Right atrium auricular region (tissue), 2 donors: ENCODE results near the gene CAPZB. TPM values are rescaled to one million over a fixed set of nuclear protein-coding genes. Genes with fewer than 3 reads are reported as not detected.

Experiments used
- DNase-seq: peaks from one replicate; pipeline ENCODE4 v3.0.0-alpha.2; 2019; ENCODE audit warnings: low spot score
- H3K27ac ChIP-seq, 2 donors: fragments of 200-600 bp; sonication (generic); 1 replicate in 1 of 2; 2 replicates in 1 of 2; pipeline ENCODE4 v1.5.1; 2016 to 2019
- H3K27me3 ChIP-seq, 2 donors: fragments of 200-600 bp; sonication (generic); one replicate each; pipeline versions ENCODE4 v1.5.1 to v1.6.0; 2017 to 2019
- H3K36me3 ChIP-seq: fragments of 200-600 bp; sonication (generic); one replicate; pipeline ENCODE4 v1.5.1; 2016
- H3K4me1 ChIP-seq, 2 donors: fragments of 200-600 bp; sonication (generic); one replicate each; pipeline versions ENCODE4 v1.5.1 to v1.6.0; 2017 to 2019
- H3K4me3 ChIP-seq, 2 donors: fragments of 200-600 bp; sonication (generic); 1 replicate in 1 of 2; 2 replicates in 1 of 2; pipeline ENCODE4 v1.5.1; 2017 to 2019; ENCODE audit warnings: mild to moderate bottlenecking in 1 of 2, moderate library complexity in 1 of 2
- H3K9me3 ChIP-seq, 2 donors: fragments of 200-600 bp; sonication (generic); one replicate each; pipeline ENCODE4 v1.5.1; 2019
- CTCF ChIP-seq, 2 donors: fragments of 200-600 bp; sonication (generic); IDR thresholded peaks; one replicate each; pipeline ENCODE4 v1.5.1; 2019; ENCODE audit warnings: antibody characterized with exemption in 2 of 2
- total RNA-seq, 2 donors: library from RNA; depleted of rRNA; stranded (reverse); fragments of >200 nt; gene quantifications; one replicate each; pipeline ENCODE4 v1.1.0, GENCODE V29; 2016

Gene CAPZB
- total RNA-seq, 2 donors from 2014 or later = 87.8 to 122 TPM

GRCh38 chr1:19479351-19480120, 5.8 kb downstream of the CAPZB start:
- Histone ChIP-seq H3K4me1 (peaks cover 0 to 99% of the 10 kb centered on the region in 2 donors), H3K27me3 (no peaks in the 10 kb centered on the region), H3K36me3 (peaks cover 8% of the 10 kb centered on the region), H3K4me3 (no peak overlapping the region), H3K9me3 (no peaks in the 10 kb centered on the region), H3K27ac (no peak overlapping the region)
- no peak for DNase-seq
- TF ChIP-seq CTCF (IDR thresholded peaks at IDR 0.05) = no peak

- Histone ChIP-seq H3K4me3 (no peak overlapping the region), H3K27ac (peak overlapping the region in 1 of 2 donors; percentile 62), H3K36me3 (peaks cover 10% of the 10 kb centered on the region), H3K27me3 (no peaks in the 10 kb centered on the region), H3K9me3 (no peaks in the 10 kb centered on the region), H3K4me1 (peaks cover 0 to 95% of the 10 kb centered on the region in 2 donors)
- TF ChIP-seq CTCF (IDR thresholded peaks at IDR 0.05) = no peak
- DNase-seq = no peak
Measured at GRCh38 chr1:19478322-19478721, 7.0 kb downstream of the CAPZB start.

- no peak for TF ChIP-seq CTCF (IDR thresholded peaks at IDR 0.05)
Measured at GRCh38 chr1:19477284-19478249, 7.8 kb downstream of the CAPZB start.

GRCh38 chr1:19476450-19477190, 8.7 kb downstream of the CAPZB start:
- peaks cover 0 to 82% of the 10 kb centered on the region in 2 donors for H3K4me1 ChIP-seq
- H3K27me3 ChIP-seq = no peaks in the 10 kb centered on the region
- no peak for TF ChIP-seq CTCF (IDR thresholded peaks at IDR 0.05)
- no peak for DNase-seq
- H3K36me3 ChIP-seq = peaks cover 12% of the 10 kb centered on the region
- H3K4me3 ChIP-seq = no peak overlapping the region
- H3K27ac ChIP-seq = peak overlapping the region; percentile 49 to 62
- no peaks in the 10 kb centered on the region for H3K9me3 ChIP-seq

More at GRCh38 chr1:19477284-19478249, 7.8 kb downstream of the CAPZB start:
- no peaks in the 10 kb centered on the region for H3K9me3 ChIP-seq
- peaks cover 0 to 87% of the 10 kb centered on the region in 2 donors for H3K4me1 ChIP-seq
- peak overlapping the region; percentile 49 to 62 for H3K27ac ChIP-seq
- H3K27me3 ChIP-seq = no peaks in the 10 kb centered on the region
- DNase-seq = peak; percentile 75
- no peak overlapping the region for H3K4me3 ChIP-seq
- H3K36me3 ChIP-seq = peaks cover 12% of the 10 kb centered on the region

- no peak for DNase-seq
- peaks cover 7% of the 10 kb centered on the region for H3K36me3 ChIP-seq
- H3K9me3 ChIP-seq = no peaks in the 10 kb centered on the region
- peak overlapping the region in 1 of 2 donors; percentile 49 for H3K27ac ChIP-seq
- H3K4me3 ChIP-seq = no peak overlapping the region
- no peak for TF ChIP-seq CTCF (IDR thresholded peaks at IDR 0.05)
- H3K4me1 ChIP-seq = peaks cover 0 to 77% of the 10 kb centered on the region in 2 donors
- no peaks in the 10 kb centered on the region for H3K27me3 ChIP-seq
Measured at GRCh38 chr1:19475296-19475695, 10.0 kb downstream of the CAPZB start.
